ENCODE measurements around the gene NRP1. TPM values are rescaled to one million over a fixed set of nuclear protein-coding genes. Genes with fewer than 3 reads are reported as not detected.

Gene NRP1
- total RNA-seq, 4 donors from 2014 or later, result 20.4 to 29.0 (median 22.1) TPM

DNA sequence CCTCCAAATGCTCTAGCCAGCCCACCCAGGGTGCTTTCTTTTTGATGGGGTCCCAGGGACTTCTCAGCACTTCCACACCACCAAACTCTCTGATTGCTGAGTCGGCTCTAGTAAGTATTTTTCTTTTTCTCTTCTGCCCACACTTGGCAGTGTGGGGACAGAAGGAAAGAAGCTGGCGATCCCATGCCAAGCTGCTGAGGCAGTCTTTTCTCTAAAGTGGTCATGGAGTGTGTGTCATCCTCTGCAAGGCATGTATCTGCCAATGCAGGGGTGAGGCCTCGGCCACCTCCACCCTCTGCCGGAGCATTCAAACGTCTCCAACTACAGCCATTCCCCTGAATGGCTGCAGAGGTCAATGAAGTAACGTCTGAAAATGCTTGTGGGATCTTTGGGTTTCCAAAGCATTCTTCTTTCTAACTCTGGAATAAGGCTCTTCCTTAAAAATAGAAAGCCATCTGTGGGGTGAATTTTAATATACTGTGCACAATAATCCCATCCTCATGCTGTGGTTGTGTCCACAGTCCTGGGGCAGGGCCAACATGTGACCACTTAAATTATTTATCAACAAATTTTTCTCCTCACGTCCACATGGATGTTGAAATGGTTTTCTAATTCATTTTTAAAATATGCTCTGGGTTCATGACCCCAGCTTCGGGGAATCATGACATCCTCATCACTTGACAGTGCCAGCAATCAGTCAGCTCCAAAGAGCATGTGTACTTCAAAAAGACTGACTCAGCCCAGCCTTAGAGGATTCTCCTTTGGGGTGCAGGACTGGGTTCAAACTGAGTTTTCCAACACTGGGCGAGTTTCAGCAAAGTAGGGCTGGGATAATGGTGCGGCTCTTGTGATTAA, 205.1 kb downstream of the NRP1 start:
- no peaks in the 10 kb centered on the region for H3K36me3 ChIP-seq
- no peaks in the 10 kb centered on the region for H3K27me3 ChIP-seq
- H3K4me1 ChIP-seq, result no peaks in the 10 kb centered on the region
- in situ Hi-C loops (cut with MboI; ENCODE audit: low sequenced_read_pairs in 4 of 4), result no loop called here
- H3K4me3 ChIP-seq, result no peak overlapping the region
- intact Hi-C loops (cut with DNase I; ENCODE audit: low total_unique reads), result no loop called here
- TF ChIP-seq CTCF (IDR thresholded peaks at IDR 0.05 in 4 of 5, conservative IDR thresholded peaks at IDR 0.05 in 1 of 5) (no peak), POLR2A (IDR thresholded peaks at IDR 0.05) (no peak)
- DNase-seq (no peak), ATAC-seq (peak in 1 of 2 donors; percentile 44)
- peak overlapping the region in 1 of 4 donors; percentile 9 for H3K27ac ChIP-seq
- H3K9me3 ChIP-seq, result no peaks in the 10 kb centered on the region

DNA sequence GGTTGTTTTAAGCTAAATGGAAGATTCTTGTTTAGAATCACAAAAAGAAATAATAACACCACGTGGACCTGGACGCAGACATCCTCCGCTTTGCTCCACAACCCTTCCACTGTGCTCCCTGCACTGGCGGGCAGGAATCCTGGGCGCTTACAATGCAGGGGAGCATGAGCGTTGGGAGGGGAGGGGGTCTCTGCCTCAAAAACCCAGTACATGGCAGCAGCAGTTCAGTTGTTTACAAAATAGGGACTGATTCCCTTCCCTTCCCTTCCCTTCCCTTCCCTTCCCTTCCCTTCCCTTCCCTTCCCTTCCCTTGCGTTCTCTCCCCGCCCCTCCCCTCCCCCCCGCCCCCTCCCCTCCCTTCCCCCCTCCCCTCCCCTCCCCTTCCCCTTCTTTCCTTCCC, 206.8 kb downstream of the NRP1 start:
- DNase-seq (no peak), ATAC-seq (no peak)
- Histone ChIP-seq H3K9me3 (no peaks in the 10 kb centered on the region), H3K4me1 (no peaks in the 10 kb centered on the region), H3K27ac (no peak overlapping the region), H3K4me3 (no peak overlapping the region), H3K27me3 (no peaks in the 10 kb centered on the region), H3K36me3 (no peaks in the 10 kb centered on the region)
- TF ChIP-seq POLR2A (IDR thresholded peaks at IDR 0.05) (no peak), CTCF (IDR thresholded peaks at IDR 0.05 in 4 of 5, conservative IDR thresholded peaks at IDR 0.05 in 1 of 5) (no peak)
- intact Hi-C loops (cut with DNase I; ENCODE audit: low total_unique reads), result no loop called here
- in situ Hi-C loops (cut with MboI; ENCODE audit: low sequenced_read_pairs in 4 of 4), result no loop called here
